Colonic mucosa (tissue), 4 donors: ENCODE measurements around the gene SLC5A10. TPM values are rescaled to one million over a fixed set of nuclear protein-coding genes. Genes with fewer than 3 reads are reported as not detected.

ENCODE experiments used
- DNase-seq: peaks from one replicate; pipeline ENCODE4 v3.0.0-alpha.2; 2020
- H3K27ac ChIP-seq: fragments of 200-600 bp; one replicate; pipeline ENCODE4 v1.8.0; 2021
- H3K27me3 ChIP-seq: fragments of 200-600 bp; one replicate; pipeline ENCODE4 v1.8.0; 2021
- H3K36me3 ChIP-seq: fragments of 200-600 bp; one replicate; pipeline ENCODE4 v1.8.0; 2021
- H3K4me1 ChIP-seq: fragments of 200-600 bp; one replicate; pipeline ENCODE4 v1.8.0; 2021; ENCODE audit warnings: mild to moderate bottlenecking
- H3K4me3 ChIP-seq: fragments of 200-600 bp; one replicate; pipeline ENCODE4 v1.8.0; 2021
- H3K9ac ChIP-seq, 2 donors: one replicate each; pipeline ENCODE4 v1.7.0; 2013; ENCODE audit warnings: control low read depth in 2 of 2, low read depth in 2 of 2, low read length in 2 of 2
- H3K9me3 ChIP-seq: fragments of 200-600 bp; one replicate; pipeline ENCODE4 v1.8.0; 2021
- intact Hi-C: fragments of 100-400 bp; cut with DNase I; formaldehyde crosslinking; loops from one replicate; pipeline ENCODE4 v1.14.1; 2022
- total RNA-seq, 2 donors: library from RNA; stranded (reverse); fragmentation: NEBNext Ultra II Directional in 1 of 2; extraction: Animal tissue kit (Norgen Biotek cat#: 25700) in 1 of 2; gene quantifications; one replicate each; pipeline ENCODE4 v1.2.1, GENCODE V29; 2021
- TF ChIP-seq, protein P1 (sequence below): fragments of 200-600 bp; IDR thresholded peaks from one replicate; pipeline ENCODE4 v1.8.0; 2022; ENCODE audit warnings: antibody characterized with exemption, mild to moderate bottlenecking
- donor health status: healthy.
- donor health status: DM: no; HTN: no; CAD: no.
- donor health status: DM: no; HTN: no; CAD: no.

Gene SLC5A10
- total RNA-seq, 2 donors from 2014 or later, result 0.16 TPM; not detected in 1

DNA sequence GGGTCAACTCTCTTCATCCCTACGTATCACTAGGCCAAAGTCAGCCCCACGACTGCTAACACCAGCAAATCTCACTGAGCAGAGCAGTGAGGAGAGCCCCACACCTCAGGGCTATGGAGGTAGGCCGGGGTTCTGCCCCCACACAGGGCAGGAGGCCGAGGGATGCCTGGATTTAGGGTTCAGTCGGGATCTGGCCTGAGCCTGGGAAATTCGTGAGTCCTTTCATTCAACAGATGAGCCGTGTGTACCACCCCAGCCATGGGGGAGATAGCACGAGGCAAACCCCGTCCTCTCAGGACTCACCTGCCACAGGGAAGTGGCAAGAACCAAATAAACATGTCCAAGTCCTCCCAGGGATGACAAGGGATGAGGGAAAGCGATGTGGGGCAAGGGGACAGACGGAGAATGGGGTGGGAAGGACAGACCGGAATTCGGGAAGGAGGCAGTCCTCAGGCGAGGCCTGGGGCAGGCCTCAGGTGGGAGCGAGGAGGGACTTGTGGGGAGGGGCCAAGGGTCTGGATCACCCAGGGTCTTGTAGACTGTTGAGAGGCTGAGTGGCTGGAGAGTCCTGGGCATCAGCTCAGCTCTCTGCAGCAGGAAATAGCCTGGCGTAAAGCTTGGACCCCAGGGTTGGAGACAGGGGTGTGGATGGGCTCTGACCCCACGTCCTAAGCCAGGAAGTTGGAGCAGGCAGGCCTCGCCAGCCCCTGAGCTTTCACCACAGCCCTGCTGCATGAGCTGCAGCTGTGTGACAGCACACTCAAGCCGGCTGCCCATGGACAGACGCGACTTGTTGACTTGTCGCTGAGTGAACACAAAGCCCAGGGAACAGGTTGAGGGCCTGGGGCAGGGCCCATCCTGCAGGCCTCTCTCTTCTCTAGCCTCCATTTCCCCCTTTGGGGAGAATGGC, 60.5 kb downstream of the SLC5A10 start:
- DNase-seq, result no peak
- no peaks in the 10 kb centered on the region for H3K27me3 ChIP-seq
- H3K9ac ChIP-seq, result peak overlapping the region in 1 of 2 donors; percentile 70
- intact Hi-C loops, result no loop called here
- no peak overlapping the region for H3K4me3 ChIP-seq
- H3K27ac ChIP-seq, result no peak overlapping the region
- H3K4me1 ChIP-seq, result no peaks in the 10 kb centered on the region
- H3K9me3 ChIP-seq, result no peaks in the 10 kb centered on the region
- TF ChIP-seq, protein P1, sequence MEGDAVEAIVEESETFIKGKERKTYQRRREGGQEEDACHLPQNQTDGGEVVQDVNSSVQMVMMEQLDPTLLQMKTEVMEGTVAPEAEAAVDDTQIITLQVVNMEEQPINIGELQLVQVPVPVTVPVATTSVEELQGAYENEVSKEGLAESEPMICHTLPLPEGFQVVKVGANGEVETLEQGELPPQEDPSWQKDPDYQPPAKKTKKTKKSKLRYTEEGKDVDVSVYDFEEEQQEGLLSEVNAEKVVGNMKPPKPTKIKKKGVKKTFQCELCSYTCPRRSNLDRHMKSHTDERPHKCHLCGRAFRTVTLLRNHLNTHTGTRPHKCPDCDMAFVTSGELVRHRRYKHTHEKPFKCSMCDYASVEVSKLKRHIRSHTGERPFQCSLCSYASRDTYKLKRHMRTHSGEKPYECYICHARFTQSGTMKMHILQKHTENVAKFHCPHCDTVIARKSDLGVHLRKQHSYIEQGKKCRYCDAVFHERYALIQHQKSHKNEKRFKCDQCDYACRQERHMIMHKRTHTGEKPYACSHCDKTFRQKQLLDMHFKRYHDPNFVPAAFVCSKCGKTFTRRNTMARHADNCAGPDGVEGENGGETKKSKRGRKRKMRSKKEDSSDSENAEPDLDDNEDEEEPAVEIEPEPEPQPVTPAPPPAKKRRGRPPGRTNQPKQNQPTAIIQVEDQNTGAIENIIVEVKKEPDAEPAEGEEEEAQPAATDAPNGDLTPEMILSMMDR, result no peak
- no peaks in the 10 kb centered on the region for H3K36me3 ChIP-seq

- Histone ChIP-seq H3K27ac (no peak overlapping the region), H3K4me3 (no peak overlapping the region), H3K4me1 (peaks cover 4% of the 10 kb centered on the region), H3K27me3 (no peaks in the 10 kb centered on the region), H3K36me3 (no peaks in the 10 kb centered on the region), H3K9ac (no peak overlapping the region), H3K9me3 (no peaks in the 10 kb centered on the region)
- intact Hi-C loops, result no loop called here
- TF ChIP-seq, protein P1, result no peak
- no peak for DNase-seq
Measured at GRCh38 chr17:19013226-19013625, 61.3 kb downstream of the SLC5A10 start.

DNA sequence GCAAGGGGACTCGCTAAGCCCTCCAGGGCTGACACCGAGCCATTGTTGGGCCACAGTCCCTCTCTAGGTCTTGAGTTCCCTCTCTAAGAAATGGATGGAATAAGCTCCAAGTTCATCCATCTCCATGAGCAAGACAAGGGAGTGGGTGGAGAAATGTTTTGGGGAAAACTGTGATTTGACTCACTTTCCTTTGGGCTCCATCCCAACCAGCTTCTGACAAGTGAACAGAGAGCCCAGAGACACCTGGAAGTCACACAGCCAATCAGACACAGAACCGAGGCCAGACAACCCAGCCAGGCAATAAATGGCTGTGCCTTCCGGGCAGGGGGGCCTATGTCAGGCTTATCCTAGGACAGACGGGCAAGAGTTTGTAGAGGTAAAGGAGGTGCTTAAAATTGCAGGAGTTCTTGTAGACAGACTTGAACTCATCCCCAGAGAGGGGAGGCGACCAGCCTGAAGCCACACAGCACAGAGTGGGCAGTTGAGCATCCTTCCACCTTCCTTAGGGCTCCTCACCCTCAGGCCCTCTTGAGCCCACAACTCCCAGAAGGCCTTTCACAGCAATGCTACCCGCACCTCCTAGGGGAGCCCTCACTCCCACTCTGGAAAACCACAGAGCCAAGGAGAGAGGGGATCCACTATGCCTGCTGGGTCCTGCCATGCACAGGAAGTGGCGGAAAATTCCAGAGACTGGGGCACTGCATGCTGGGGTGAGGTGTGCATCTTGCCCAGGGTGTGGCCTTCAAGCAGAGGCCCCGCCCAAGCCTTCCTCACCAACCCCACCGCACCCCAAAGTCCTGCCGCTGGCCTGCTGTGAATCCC, 62.1 kb downstream of the SLC5A10 start:
- no peaks in the 10 kb centered on the region for H3K27me3 ChIP-seq

GRCh38 chr17:19014628-19015215, 62.8 kb downstream of the SLC5A10 start:
- no peak overlapping the region for H3K4me3 ChIP-seq
- TF ChIP-seq, protein P1, result no peak
- no peaks in the 10 kb centered on the region for H3K27me3 ChIP-seq
- H3K9me3 ChIP-seq, result no peaks in the 10 kb centered on the region
- peaks cover 4% of the 10 kb centered on the region for H3K4me1 ChIP-seq
- no peak overlapping the region for H3K27ac ChIP-seq
- no peak overlapping the region for H3K9ac ChIP-seq
- no peak for DNase-seq
- H3K36me3 ChIP-seq, result no peaks in the 10 kb centered on the region
- intact Hi-C loops, result no loop called here

More for the DNA sequence above, 62.1 kb downstream of the SLC5A10 start:
- Histone ChIP-seq H3K27ac (no peak overlapping the region), H3K36me3 (no peaks in the 10 kb centered on the region), H3K9ac (no peak overlapping the region), H3K9me3 (no peaks in the 10 kb centered on the region), H3K4me3 (no peak overlapping the region), H3K4me1 (peaks cover 4% of the 10 kb centered on the region)
- intact Hi-C loops, result no loop called here
- TF ChIP-seq, protein P1, result no peak
- no peak for DNase-seq

DNA sequence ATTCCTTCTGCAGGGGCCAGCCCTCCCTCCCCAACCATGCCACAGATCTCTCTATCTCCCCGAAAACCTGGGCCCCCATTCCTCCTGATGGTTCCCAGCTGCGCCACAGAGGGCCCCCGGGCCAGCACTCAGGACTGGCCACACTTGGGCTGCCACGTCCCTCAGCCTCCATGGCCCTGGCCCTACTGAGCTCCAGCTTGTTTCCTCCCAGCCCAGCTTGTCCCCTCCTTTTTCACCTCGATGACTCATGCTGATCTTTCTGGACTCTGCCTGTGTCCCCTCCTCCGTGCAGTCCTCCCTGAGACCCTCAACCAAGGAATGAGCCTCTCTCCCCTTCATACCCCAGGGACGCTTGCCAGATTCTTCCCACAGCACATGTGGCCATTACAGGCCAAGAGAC, 63.5 kb downstream of the SLC5A10 start:
- Histone ChIP-seq H3K36me3 (no peaks in the 10 kb centered on the region), H3K4me3 (no peak overlapping the region), H3K27ac (no peak overlapping the region), H3K9me3 (no peaks in the 10 kb centered on the region), H3K9ac (no peak overlapping the region), H3K27me3 (no peaks in the 10 kb centered on the region), H3K4me1 (peaks cover 4% of the 10 kb centered on the region)
- TF ChIP-seq, protein P1, result no peak
- intact Hi-C loops, result no loop called here
- DNase-seq, result no peak
